Neural progenitor cell (in vitro differentiated cells): ENCODE results near the gene FSTL4.

Source experiments
- CTCF ChIP-seq: fragments of 200-600 bp; sonication (generic); IDR thresholded peaks from 2 replicates; pipeline ENCODE4 v1.5.1; 2017; ENCODE audit warnings: antibody characterized with exemption, mild to moderate bottlenecking
- EZH2phosphoT487 ChIP-seq: fragments of 200-600 bp; sonication (generic); IDR thresholded peaks from 2 replicates; pipeline ENCODE4 v1.6.1; 2017; ENCODE audit warnings: antibody characterized with exemption

GRCh38 chr5:133446440-133446839, 165.9 kb downstream of the FSTL4 start:
- TF ChIP-seq CTCF (no peak), EZH2phosphoT487 (no peak)
